Prostate gland (tissue), 2 donors: ENCODE measurements around the gene EPHA2.
A peak's percentile ranks its signal among the peaks of the same experiment; 100 is the strongest.

Source experiments
- CTCF ChIP-seq, 4 experiments: fragments of 200-600 bp in 2 of 4; fragments of 450-650 bp in 2 of 4; sonication (generic) in 2 of 4; IDR thresholded peaks; 1 replicate in 3 of 4; 2 replicates in 1 of 4; pipeline ENCODE4 v1.5.1; 2016 to 2019; ENCODE audit warnings: antibody characterized with exemption in 4 of 4, mild to moderate bottlenecking in 2 of 4, moderate library complexity in 2 of 4
- POLR2AphosphoS5 ChIP-seq: sonication (generic); formaldehyde crosslinking; IDR thresholded peaks from one replicate; pipeline ENCODE4 v1.6.1; 2017; ENCODE audit warnings: antibody characterized with exemption

GRCh38 chr1:16141573-16142336, 14.1 kb downstream of the EPHA2 start:
- TF ChIP-seq CTCF (IDR thresholded peaks at IDR 0.05) (peak in 2 of 4 experiments; percentile 9 to 12), POLR2AphosphoS5 (peak; percentile 69)
